Body of pancreas (tissue), 4 donors: Measurements from ENCODE around the gene FLNC.

ENCODE experiments used
- CTCF ChIP-seq, 7 experiments: fragments of 450-650 bp in 4 of 7; fragments of 200-600 bp in 3 of 7; sonication (generic) in 3 of 7; IDR thresholded peaks; one replicate each; pipeline ENCODE4 v1.5.1; 2016 to 2019; ENCODE audit warnings: antibody characterized with exemption in 7 of 7
- POLR2A ChIP-seq, 3 donors: fragments of 450-650 bp; IDR thresholded peaks; one replicate each; pipeline ENCODE4 v1.6.1; 2016; ENCODE audit warnings: antibody characterized with exemption in 3 of 3, mild to moderate bottlenecking in 2 of 3

GRCh38 chr7:128790315-128791041, 39.7 kb upstream of the FLNC start:
- no peak for TF ChIP-seq CTCF (IDR thresholded peaks at IDR 0.05)
- TF ChIP-seq POLR2A (IDR thresholded peaks at IDR 0.05): no peak
